Stimulated activated CD8-positive, alpha-beta memory T cell treated with anti-CD3 and anti-CD28 coated beads, Interleukin-2, amount 100 ng/mL, for 48 hours (primary cell): ENCODE data around the gene CSF2RB.

Source experiments
- DNase-seq, 2 donors: peaks; one replicate each; pipeline ENCODE4 v3.0.0-alpha.2; 2020; ENCODE audit warnings: low read depth in 2 of 2

The CSF2RB gene

DNA sequence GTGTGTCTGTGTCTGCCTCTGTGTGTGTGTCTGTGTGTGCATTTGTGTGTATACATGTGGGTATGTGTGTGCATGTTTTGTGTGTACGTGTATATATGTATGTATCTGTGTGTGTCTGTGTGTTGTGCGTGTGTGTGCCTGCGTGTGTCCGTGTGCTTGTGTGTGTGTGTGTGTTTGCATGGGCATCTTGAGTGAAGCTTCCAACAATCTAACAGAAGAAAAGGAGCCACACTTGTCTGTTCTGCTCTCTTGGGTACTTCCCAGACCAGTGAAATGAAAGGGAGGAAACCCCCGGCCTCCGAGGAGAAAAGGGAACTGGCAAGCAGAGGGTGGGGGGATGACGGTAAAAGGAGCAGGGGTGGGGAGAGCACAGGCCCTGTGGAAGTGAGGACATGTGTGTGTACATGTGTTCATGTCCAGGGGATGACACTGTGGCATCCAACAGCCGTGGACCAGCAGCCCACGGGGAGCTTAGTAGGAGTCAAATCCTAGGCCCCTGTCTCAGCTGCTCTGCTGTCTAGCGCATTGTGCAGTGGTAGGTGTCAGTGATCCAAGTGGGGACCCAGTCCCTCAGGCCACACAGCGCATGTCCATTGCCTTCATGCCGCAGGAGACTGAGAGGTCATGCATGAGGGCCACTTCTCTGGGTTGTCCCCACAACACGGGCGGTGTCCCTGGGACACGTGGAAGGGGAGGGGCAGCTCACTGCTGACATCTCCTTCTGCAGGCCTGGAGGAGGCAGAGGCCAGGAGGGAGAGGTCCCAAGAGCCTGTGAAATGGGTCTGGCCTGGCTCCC lies 8.1 kb downstream of the CSF2RB start:
- no peak for DNase-seq

DNA sequence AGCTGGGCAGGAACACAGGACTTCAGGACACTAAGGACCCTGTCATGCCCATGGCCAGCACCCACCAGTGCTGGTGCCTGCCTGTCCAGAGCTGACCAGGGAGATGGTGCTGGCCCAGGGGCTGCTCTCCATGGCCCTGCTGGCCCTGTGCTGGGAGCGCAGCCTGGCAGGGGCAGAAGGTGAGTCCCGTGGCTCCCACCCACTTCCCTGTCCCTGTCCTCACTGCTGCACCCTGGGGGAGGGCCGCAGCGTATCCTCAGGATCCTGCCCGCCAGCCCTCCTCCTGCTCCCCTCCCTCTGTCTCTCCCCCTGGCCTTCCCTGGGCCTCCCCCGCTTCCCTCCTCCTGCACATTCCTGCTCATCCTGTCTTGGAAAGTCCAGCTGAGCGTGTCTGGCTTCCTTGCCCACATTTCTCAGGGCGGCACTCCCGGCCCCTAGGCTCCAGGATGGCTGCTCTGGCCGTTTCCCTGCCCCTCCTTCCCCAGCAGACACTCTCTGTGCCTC lies 8.7 kb downstream of the CSF2RB start:
- DNase-seq: no peak

DNA sequence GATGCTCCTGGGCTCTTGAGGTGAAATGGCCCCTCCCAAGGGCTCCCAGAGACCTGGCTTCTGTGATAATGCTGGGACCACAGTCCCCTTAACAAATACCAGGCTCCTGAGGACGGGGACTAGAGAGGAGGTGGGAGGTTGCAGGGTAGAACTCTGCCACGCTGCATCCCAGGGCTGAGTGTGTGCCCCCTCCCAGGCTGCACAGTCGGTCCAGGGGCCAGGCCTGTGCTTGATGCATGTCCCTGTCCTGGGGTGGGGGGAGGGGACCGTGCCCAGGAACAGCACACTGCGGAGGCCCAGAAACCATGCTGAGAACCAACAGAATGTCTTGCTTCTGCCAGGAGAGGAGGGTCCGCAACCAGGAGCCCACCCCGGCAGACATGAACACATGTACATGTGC lies 9.3 kb downstream of the CSF2RB start:
- DNase-seq: no peak

DNA sequence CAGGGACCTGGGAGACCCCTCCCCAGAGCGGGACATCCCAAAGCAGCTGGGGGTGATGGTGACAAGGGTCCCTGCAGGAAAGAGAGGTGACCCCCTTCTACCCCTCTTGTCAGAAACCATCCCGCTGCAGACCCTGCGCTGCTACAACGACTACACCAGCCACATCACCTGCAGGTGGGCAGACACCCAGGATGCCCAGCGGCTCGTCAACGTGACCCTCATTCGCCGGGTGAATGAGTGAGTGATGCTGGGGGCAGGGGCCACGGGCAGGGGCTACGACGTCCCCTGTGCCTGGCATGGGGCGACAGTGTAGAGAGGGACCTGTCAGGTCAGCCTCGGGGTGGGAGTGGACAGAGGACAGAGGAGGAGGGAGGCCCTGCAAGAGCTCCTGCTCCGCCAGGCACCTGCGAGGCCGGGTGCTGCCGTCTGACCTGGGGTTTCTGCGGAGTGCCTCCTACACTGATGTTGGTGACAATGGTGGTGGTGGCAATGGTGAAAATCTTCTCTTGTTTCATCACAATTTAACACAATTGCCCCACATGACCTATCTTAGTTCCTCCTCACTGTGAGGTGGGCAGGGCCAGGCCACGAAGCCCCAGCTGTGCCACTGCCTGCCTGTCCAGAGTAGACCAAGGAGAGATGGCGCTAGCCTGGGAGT lies 9.8 kb downstream of the CSF2RB start:
- no peak for DNase-seq

DNA sequence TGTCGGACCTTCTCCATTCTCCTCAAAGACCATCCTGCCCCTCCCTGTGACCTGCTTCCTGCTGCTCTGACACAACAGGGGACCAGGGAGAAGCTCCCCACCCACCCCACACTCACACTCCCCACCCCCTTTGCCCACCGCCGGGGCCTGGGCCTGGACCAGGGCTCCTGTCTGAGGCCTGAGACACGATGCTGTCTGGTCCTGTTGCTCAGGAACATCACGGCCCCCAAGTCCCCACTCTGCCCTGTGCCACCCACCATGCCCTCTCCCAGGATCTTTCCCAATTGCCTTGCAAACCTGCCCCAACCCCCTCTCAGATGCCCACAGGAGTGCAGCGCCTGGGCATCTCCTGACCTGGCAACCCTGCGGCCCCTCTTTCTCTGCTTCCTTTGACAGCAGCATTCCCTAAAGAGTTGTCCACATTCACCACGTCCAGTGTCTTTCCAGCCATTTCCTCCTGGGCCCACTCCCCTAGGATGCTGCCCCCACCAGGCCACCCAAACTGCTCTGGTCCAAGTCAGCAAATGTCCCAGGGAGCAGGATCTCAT lies 10.8 kb downstream of the CSF2RB start:
- DNase-seq: no peak

DNA sequence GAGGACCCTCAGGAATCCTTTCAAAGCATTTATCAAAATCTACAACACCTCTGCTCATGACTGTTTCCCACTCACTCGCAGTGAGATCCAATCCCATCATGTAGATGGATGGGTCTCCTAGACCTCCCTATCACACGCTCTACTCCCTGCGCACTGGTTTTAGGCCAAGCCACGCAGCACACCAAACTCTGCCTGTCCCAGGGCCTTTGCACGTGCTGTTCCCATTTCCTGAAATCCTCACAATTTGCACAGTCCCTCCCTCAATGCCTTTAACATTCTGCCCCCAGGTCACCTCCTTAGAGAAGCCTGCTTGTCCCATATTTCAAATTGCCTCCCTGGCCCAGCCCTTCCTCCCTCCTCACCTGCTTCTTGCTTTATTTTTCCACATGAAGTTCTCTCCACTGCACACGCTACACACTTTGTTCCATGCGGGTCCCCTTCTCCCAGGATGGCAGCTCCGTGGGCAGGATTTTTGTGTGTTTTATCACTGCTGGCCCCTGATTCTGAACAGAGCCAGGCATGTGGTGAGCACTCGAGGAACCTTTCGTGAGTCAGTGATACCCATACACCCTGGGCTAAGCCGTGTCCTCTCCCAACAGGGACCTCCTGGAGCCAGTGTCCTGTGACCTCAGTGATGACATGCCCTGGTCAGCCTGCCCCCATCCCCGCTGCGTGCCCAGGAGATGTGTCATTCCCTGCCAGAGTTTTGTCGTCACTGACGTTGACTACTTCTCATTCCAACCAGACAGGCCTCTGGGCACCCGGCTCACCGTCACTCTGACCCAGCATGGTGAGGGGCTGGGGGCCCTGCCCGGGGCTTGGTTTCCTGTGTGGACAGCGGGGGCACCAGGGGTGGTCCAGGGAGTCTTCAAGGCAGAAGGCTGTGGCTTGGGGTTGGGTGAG lies 12.2 kb downstream of the CSF2RB start:
- DNase-seq: no peak

DNA sequence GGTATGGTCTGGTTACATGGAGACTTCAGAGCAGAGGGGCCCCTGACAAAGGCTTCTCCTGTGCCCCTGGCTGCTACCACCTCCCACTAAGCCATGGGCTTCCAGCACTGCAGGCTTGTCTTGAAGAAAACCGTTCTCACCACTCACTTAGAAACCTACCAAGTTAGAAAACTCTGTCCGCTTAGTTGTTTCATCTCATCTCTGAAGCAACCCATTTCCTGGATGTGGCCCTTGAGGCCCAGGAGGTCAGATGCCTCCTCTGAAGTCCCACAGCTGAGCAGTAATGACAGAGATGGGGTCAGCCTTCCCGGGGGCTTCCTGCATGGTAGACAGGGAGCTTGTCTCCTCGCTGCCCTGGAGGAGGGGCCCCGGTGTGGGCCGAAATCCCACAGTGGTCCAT lies 12.9 kb downstream of the CSF2RB start:
- DNase-seq: no peak

DNA sequence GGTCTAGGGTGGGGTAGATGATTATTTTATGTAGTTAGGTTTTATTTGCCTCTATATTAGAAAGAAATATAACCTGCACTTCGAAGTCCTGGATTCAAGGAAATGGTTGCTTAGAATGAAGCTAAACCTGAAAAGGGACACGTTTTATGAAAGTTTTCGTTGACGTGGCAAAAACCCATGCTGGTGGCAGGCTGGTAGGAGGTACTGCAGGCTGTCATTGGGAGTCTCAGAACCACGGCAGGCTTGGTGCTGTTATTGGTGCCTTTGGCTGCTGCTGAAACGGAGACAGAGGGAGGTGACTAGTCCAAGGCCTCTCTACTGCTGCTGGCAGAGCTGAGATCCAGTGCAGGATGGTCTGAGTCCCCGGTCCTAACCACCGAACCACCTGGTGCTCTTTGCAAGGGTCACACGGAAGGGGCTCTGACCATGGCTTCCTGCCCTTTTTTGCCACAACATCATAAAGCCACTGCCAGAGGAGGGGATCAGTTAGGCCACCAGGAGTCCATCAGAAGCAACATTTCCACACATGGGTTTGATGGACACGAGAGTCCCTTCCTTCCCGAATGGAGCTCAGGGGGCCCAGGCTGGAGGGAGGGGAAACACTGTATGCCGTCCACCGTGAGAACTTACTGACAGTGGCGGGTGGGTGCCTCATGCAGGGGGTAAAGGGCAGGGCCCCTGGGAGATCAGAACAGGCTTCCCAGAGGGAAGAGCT lies 13.4 kb downstream of the CSF2RB start:
- no peak for DNase-seq

DNA sequence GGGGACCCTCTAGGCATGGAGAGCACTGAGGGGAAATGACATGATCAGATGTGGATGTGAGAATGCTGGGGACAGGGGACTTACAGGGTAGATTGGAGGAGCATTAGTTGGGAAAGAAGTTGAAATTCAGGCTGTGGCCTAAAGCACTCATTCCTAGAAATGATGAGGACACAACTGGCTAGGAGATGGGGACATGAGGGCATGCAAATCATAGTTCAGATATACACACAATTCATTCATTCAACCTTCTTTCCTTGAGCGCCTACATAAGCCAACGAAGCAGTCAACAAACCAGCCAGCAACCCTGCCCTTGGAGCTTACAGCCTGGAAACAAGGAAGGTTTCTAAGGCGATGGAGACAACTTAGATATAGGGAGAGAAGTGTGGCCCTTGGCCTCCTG lies 14.2 kb downstream of the CSF2RB start:
- no peak for DNase-seq

DNA sequence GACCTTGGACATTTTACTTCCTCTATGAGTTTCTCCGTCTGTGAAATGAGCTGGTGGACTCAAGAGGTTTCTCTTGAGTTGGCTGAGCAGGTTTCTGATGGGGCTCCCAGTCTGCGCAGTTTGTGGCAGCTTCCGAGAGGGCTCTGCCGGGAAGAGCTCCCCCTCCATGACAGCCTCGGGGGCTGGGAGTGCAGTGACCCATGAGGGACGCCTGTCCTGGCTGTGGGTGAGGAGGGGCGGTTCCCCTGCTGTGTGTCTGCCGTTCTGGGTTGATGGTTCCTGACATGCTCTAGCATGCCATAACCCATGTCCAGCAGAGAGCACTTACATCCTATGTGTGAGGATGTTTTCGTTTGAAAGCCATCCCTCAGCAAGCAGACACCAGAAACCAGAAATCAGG lies 14.8 kb downstream of the CSF2RB start:
- no peak for DNase-seq

DNA sequence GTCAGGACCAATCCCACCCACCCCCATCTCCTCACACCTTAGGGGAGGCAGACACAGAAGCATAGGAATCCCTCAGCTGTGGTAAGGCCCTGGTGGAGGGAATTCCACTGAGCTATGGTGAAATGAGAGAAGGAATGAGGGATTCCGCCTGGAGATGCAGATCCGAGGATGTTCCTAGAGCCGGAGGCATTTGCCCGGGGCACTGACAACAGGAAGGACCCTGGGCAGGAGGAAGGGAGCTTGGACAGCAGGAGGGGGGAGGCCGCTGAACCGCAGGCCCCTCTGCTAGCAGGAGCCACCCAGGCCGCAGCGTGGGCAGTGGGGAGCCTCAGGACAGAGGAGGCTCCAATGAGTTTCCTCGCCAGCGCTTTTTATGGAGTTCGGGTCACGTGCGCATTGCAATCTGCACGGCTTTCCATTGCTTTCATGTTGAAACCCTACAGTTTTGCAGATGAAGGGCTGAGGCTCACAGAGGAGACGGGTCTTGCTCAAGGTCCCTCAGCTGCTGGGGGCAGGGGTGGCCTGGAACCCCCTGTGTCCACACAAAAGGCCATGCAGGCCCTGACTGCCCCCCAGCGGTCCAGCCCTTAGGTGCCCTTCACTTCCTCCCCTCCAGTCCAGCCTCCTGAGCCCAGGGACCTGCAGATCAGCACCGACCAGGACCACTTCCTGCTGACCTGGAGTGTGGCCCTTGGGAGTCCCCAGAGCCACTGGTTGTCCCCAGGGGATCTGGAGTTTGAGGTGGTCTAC lies 15.5 kb downstream of the CSF2RB start:
- no peak for DNase-seq

DNA sequence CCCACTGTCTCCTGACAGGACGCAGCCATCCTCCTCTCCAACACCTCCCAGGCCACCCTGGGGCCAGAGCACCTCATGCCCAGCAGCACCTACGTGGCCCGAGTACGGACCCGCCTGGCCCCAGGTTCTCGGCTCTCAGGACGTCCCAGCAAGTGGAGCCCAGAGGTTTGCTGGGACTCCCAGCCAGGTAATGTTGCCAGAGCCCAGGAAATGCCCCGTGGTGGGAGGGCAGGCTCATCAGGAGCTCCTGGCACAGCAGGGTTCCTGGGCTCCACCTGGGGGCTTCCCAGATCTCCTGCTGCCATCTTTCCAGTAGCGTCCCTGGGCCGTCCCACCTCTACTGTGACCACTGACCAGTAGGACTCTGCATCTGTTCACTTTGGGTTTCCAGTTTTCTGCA lies 16.2 kb downstream of the CSF2RB start:
- DNase-seq: no peak

DNA sequence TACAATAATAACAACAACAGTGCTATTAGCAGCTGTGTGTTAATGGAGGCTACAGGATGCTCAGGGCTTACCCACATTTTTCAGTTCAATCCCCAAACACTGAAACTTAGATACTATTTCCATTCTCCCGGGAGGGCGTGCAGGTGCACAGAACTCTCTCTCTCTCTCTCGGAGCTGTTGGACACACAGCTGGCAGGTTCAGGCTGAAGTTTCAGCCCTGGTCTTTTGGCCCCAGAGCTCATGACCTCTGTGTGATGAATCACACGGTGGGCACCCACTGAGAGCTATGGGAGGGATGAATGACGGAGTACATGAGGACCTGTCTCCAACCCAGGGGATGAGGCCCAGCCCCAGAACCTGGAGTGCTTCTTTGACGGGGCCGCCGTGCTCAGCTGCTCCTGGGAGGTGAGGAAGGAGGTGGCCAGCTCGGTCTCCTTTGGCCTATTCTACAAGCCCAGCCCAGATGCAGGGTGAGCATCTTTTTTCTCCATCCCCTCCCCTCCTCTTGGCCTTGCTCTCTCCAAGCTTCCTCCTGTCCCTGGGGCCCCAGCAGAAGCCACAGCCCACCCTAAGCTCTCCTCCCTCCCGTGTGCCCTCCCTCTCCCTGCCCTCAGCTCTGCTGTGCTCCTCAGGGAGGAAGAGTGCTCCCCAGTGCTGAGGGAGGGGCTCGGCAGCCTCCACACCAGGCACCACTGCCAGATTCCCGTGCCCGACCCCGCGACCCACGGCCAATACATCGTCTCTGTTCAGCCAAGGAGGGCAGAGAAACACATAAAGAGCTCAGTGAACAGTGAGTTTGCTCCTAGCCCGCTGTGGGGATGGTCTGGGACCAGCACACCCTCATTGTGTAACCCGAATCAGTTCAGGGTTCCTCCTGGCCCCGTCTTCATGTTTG lies 16.9 kb downstream of the CSF2RB start:
- DNase-seq: no peak

DNA sequence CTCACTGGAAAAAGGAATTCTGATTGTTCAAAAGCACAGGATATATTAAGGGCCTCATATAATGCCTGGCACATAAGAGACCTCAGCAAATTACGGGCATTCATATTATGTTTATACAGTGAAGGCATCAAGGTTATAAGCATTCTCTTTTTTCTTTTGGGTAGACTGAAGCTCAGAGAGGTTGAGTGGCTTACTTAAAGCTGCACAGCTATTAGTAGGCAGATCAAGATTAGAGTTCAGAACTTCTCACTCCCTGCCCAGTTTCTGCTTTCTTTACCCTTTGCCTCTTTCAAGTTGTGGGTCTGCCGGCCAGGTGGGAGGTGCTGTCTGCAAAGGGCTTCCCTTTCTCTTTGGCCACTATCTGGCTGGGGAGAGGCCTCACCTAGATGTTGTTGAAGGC lies 18.0 kb downstream of the CSF2RB start:
- DNase-seq: no peak

DNA sequence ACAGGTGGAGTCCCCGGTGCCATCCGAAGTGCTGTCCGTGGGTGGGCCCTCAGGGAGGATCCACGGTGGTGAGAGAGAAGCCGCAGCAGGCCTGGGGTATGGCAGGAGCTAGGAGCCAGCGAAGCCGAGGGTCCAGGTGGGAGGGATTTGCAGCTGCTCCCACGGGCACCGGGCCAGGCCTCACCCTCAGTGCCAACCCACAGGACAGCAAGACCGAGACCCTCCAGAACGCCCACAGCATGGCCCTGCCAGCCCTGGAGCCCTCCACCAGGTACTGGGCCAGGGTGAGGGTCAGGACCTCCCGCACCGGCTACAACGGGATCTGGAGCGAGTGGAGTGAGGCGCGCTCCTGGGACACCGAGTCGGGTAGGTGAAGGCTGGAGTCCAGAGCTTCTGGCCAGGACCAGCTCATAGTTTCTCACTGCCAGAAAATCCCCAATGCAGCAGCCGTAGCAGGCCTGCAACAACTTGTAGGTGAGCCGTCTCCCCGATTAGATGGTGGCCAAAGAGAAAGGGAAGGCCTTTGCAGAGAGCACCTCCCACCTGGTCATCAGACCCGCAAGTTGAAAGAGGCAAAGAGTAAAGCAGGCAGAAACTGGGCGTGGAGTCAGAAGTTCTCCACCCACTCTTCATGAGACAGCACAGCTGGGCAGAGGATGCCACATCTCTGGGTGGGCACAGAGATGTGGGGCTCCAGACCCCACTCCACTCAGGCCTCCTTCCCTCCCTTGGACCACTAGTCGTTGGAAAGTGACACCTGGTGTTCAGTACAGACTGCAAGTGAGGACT lies 20.4 kb downstream of the CSF2RB start:
- no peak for DNase-seq

DNA sequence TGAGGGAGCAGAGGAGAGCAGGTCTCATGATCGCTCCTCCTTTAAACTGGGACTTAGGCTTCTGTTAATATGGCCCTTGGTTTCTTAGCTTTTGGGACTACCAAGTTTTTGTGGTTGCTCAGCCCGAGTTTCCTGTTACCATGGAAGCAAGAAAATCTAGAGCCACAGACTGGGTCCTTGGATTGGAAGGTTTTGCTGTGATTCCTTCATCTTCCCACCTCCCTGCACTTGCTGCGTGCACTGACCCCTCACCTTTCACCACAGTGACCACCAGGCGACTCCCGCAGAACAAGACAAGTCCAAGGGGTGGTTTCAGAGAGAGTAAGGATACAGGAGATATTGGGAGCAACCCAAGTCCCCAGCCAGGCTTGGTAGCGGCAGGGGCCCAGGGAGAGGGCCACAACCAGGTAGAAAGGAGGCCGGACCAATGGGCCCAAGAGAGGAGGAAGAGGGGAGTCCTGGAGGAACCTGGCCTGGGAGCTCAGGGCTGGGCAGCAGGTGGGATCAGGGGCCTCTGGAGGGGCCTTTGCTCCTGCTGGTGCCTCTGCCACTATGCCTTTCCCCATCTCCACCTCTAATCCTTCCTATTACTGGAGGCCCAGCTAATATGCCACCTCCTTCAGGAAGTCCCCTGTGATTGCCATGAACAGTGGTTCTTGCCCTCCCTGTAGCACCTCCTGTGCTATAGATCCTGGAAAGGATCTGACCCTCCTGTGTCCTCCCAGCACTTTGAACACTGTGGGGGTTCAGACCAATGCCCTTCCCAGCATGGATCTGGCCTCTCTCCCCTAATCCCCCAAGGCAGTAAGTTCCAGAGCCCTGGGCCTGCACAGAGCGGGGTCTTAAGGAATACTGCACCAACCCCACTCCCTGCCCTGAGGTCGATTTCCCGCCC lies 21.2 kb downstream of the CSF2RB start:
- DNase-seq: no peak

DNA sequence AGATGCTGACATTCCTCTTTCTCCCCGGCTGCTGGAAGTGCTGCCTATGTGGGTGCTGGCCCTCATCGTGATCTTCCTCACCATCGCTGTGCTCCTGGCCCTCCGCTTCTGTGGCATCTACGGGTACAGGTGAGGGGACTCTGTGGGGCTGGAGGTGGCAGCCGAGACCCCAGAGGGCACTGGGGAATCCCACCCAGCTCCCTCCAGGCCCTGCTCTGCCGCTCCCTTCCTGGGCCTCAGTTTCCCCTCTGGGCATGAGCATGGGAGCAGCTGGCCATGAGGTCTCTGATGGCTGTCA lies 21.8 kb downstream of the CSF2RB start:
- no peak for DNase-seq

DNA sequence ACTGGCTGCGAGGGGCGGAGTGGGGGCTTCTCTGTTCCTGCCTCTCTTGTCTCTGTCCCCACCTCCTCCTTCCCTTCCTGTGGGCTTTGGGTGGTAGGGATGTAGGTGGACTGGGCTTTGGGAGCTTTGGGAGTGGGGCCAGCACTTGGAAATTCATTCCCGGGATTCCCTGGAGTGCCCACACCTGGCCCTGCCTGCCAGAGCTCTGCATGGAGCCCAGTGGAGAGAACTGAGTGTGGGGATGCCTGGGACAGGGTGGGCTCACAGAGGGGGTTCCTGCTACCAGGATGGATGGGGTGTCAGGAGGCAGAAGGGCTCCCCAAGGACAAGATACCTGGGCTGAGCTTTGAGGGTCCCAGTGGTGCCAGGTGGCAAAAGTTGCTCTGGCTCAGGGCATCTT lies 22.3 kb downstream of the CSF2RB start:
- DNase-seq: no peak
